ENCODE data around the gene FARP1.

DNA sequence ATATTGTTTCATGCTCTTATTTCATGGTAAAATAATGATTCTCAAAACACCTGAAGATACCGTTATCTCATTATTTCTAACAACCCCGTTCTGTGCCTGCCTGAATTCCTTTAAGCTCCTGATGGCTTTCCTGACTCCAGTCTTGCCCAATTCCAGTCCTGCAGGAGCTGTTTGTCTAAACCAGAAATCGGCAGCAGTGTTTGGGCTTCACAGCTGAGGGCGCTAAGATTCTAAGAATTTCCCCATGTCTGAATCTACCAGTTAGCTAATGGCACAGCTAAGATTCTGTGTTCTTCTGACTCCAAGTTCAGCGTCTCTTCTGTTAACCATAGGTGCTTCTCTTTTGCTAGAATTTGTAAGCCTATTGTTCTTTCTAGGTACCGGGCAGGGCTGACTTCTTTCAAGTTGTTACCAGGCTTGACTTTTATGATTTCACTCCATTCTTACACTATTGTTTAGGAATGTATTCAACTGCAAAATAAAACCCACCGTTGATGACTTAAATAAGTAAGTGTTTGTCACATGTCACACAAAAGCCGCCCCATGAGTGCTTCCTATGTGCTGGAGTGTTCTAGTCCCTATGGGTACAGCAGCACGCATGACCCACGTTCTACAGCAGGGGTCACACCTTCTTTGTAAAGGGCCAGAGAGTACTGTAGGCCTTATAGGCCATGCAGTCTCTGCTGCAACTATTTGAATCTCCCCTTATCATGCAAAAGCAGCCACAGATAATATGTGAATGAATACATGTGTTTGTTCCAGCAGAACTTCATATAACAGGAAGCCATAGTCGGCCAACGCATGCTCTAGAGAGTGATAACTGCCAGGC, 202.4 kb downstream of the FARP1 start:
- TF ChIP-seq, protein P1, sequence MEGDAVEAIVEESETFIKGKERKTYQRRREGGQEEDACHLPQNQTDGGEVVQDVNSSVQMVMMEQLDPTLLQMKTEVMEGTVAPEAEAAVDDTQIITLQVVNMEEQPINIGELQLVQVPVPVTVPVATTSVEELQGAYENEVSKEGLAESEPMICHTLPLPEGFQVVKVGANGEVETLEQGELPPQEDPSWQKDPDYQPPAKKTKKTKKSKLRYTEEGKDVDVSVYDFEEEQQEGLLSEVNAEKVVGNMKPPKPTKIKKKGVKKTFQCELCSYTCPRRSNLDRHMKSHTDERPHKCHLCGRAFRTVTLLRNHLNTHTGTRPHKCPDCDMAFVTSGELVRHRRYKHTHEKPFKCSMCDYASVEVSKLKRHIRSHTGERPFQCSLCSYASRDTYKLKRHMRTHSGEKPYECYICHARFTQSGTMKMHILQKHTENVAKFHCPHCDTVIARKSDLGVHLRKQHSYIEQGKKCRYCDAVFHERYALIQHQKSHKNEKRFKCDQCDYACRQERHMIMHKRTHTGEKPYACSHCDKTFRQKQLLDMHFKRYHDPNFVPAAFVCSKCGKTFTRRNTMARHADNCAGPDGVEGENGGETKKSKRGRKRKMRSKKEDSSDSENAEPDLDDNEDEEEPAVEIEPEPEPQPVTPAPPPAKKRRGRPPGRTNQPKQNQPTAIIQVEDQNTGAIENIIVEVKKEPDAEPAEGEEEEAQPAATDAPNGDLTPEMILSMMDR (IDR thresholded peaks at IDR 0.05) = no peak
- no peak for TF ChIP-seq POLR2A (IDR thresholded peaks at IDR 0.05)
